K562 (cell line): ENCODE measurements around the gene CD101. TPM values are rescaled to one million over a fixed set of nuclear protein-coding genes. Genes with fewer than 3 reads are reported as not detected.

Source experiments
- HDAC6 ChIP-seq: IDR thresholded peaks from 2 replicates; pipeline ENCODE4 v1.6.1; 2012; ENCODE audit warnings: low read depth, mild to moderate bottlenecking, control low read depth, inconsistent platforms, low read length, moderate library complexity
- HNRNPLL ChIP-seq: fragments of 200-400 bp; formaldehyde crosslinking; IDR thresholded peaks from 2 replicates; pipeline ENCODE4 v1.6.1; 2017; ENCODE audit warnings: low read length, low read depth, mild to moderate bottlenecking; ENCODE audit not compliant: poor library complexity, severe bottlenecking
- SMAD1 ChIP-seq: fragments of 150-350 bp; IDR thresholded peaks from 2 replicates; pipeline ENCODE4 v1.6.1; 2014; ENCODE audit warnings: low read length, low read depth; ENCODE audit not compliant: partially characterized antibody
- XRCC5 ChIP-seq: fragments of 200-400 bp; formaldehyde crosslinking; IDR thresholded peaks from 2 replicates; pipeline ENCODE4 v1.6.1; 2017; ENCODE audit warnings: low read depth, mild to moderate bottlenecking, low read length
- ZNF146 ChIP-seq: IDR thresholded peaks from one replicate; pipeline ENCODE4 v1.6.1; 2018; ENCODE audit warnings: missing compliant biosample characterization; ENCODE audit not compliant: unreplicated experiment
- polyA plus RNA-seq, 8 experiments: library from polyadenylated mRNA; depleted of rRNA in 4 of 8; stranded (reverse) in 5 of 8; unstranded in 3 of 8; fragments of >200 nt; fragmentation: Nextera tagmentation in 2 of 8; fragmentation: Illumina TruSeq in 1 of 8; extraction: Ambion mirVana in 2 of 8; extraction: Trizol in 1 of 8; gene quantifications; 2 replicates each; pipeline versions ENCODE4 v1.2.1 to v1.2.3, GENCODE V29; 2011 to 2014; ENCODE audit warnings: inconsistent platforms in 1 of 8, missing spikeins in 1 of 8
- total RNA-seq, 7 experiments: library from RNA; depleted of rRNA in 6 of 7; stranded (reverse); fragments of >200 nt in 6 of 7; fragmentation: Illumina TruSeq in 2 of 7; extraction: Trizol in 2 of 7; gene quantifications; 2 replicates each; pipeline versions ENCODE4 v1.2.1 to v1.2.3, GENCODE V29; 2011 to 2021; ENCODE audit warnings: low replicate concordance in 1 of 7
- TF ChIP-seq, protein P1 (sequence below), 2 experiments: fragments of 450-650 bp; formaldehyde crosslinking in 1 of 2; IDR thresholded peaks; 2 replicates each; pipeline versions ENCODE4 v1.4.0 to v1.6.1; 2014 to 2020; ENCODE audit warnings: mild to moderate bottlenecking in 2 of 2, borderline replicate concordance in 1 of 2, low read depth in 1 of 2

The CD101 gene
- total and polyA plus RNA-seq, 9 of the 15 experiments (the other 6 are each of a cell fraction or from before 2014, with no cell fraction given) = 0.04 to 1.1 (median 0.20) TPM

GRCh38 chr1:116991918-116992317 lies 9.6 kb upstream of the CD101 start (continued):
- TF ChIP-seq, protein P1, sequence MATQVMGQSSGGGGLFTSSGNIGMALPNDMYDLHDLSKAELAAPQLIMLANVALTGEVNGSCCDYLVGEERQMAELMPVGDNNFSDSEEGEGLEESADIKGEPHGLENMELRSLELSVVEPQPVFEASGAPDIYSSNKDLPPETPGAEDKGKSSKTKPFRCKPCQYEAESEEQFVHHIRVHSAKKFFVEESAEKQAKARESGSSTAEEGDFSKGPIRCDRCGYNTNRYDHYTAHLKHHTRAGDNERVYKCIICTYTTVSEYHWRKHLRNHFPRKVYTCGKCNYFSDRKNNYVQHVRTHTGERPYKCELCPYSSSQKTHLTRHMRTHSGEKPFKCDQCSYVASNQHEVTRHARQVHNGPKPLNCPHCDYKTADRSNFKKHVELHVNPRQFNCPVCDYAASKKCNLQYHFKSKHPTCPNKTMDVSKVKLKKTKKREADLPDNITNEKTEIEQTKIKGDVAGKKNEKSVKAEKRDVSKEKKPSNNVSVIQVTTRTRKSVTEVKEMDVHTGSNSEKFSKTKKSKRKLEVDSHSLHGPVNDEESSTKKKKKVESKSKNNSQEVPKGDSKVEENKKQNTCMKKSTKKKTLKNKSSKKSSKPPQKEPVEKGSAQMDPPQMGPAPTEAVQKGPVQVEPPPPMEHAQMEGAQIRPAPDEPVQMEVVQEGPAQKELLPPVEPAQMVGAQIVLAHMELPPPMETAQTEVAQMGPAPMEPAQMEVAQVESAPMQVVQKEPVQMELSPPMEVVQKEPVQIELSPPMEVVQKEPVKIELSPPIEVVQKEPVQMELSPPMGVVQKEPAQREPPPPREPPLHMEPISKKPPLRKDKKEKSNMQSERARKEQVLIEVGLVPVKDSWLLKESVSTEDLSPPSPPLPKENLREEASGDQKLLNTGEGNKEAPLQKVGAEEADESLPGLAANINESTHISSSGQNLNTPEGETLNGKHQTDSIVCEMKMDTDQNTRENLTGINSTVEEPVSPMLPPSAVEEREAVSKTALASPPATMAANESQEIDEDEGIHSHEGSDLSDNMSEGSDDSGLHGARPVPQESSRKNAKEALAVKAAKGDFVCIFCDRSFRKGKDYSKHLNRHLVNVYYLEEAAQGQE (IDR thresholded peaks at IDR 0.05; ENCODE audit: borderline replicate concordance) = no peak
- TF ChIP-seq, protein P1 (CRISPR knock-in tag; IDR thresholded peaks at IDR 0.05; ENCODE audit: low read depth) = no peak
- TF ChIP-seq HDAC6 = no peak
- no peak for TF ChIP-seq XRCC5
- no peak for TF ChIP-seq HNRNPLL
- no peak for TF ChIP-seq ZNF146 (CRISPR knock-in tag)
- TF ChIP-seq SMAD1 = no peak
